GM12878 (cell line): ENCODE data around the gene OPCML.

Source experiments
- POLR2AphosphoS5 ChIP-seq: IDR thresholded peaks from 2 replicates; pipeline ENCODE4 v1.6.1; 2011; ENCODE audit warnings: mild to moderate bottlenecking, low read length, inconsistent platforms
- ZBTB33 ChIP-seq: fragments of 450-650 bp; IDR thresholded peaks from 2 replicates; pipeline ENCODE4 v1.6.1; 2017; ENCODE audit warnings: mild to moderate bottlenecking

- no peak for TF ChIP-seq ZBTB33
- no peak for TF ChIP-seq POLR2AphosphoS5
These were observed 1057.3 kb downstream of the OPCML start for GRCh38 chr11:132475026-132475425.
